GM03348 (cell line): Measurements from ENCODE around the gene MYO18B.

ENCODE experiments used
- DNase-seq: peaks from one replicate; pipeline ENCODE4 v3.0.0; 2012; ENCODE audit warnings: low spot score

Gene MYO18B

DNA sequence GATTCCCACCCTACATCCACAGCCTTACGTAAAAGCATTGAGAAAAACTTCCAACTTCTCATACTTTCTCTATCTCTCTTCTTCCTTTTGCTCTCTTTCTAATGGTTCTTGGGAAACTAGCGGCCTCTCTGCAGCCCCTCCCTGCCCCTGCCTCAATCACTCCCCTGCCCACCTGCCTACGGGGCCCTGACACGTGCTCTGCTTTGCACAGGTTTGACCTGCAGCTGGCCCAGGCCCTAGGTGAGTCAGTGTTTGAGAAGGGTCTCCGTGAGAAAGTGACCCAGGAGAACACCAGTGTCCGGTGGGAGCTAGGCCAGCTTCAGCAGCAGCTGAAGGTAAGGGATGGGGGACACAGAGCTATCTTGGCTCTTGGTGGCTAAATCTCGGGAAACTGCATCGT is 160.4 kb downstream of the MYO18B start:
- no peak for DNase-seq

GRCh38 chr22:25903294-25903693 is 161.3 kb downstream of the MYO18B start:
- no peak for DNase-seq

- DNase-seq: no peak
Observed at GRCh38 chr22:25908212-25908611, 166.2 kb downstream of the MYO18B start.

DNA sequence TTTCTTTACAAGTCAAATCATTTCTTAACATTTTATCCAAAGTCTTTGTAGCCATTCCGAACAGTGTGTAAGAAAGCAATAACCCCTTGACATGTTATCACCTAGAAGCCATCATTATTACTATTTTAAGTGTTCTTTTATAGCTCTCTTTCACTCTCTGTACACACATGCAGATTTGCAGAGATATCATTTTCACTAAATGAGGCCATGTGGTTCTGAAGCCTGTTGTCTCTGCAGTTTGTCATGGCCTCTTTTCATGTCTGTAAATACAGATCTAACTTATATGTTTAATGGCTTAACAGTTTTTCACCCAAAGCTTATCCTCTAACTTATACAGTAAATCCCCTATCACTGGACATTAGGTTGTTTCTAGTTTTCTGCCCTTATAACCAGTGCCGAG is 166.8 kb downstream of the MYO18B start:
- DNase-seq: no peak

DNA sequence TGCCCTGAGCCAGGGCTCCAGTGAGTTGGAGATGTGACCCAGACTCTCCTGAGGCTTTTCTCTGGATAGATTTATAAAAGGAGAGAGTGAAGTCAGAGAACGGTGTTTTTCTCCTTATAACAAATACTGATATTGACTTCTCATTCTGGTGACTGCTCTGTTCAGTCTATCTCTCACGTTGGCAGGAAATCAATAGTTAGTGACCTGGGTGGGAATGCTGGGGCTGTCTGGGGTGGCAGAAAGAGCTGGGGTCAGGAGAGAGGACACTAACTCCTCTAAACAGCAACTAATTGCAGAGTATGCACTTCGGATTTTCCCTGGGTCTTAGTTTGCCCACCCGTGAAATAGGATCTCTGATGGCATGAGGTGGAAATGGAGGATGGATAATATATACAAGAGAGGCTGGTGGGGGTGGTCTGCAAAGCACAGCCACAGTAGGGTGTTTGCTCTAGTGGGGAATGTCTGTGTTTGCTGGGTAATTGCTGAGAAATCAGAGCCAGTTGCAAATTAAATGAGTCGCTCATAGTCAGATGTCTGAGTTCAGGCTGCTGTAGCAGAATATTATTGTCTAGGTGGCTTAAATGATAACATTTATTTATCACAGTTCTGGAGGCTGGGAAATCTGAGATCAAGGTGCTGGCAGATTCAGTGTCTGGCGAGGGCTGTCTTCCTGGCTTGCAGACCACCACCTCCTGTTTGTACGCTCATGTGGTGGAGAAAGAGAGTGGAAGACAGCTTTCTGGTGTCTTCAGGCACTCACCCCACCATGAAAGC is 167.8 kb downstream of the MYO18B start:
- DNase-seq: no peak

DNA sequence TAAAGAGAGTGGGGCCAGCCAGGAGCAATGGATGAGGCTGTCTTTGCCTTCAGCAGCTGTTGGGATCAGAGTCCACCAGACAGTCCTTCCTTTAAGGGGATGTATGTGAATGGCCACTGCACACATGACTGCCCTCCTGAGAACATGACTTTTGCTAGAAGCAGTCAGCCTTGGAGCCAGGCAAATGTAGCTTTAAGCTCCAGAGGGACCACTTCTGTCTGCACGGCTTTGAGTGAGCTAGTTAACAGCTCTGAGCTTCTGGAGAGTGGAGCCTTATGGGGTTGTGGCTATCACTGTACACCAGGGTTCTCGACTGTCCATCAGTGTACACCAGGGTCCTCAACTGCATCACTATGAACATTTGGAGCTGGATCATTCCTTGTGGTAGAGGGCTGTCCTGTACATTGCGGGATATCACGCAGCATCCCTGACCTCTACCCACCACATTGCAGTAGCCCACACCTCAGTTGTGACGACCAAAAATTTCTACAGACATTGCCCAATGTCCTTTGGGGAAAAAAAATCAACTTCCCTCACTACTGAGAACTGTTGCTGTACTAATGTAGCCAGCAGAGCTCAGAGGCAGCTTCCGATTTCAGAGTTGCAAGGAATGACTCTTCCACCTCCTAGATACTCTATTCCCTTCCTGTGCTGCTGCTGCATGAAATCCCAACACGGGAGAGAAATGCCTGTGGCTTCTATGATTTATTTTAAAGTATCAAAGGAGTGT is 169.4 kb downstream of the MYO18B start:
- no peak for DNase-seq

- DNase-seq: no peak
Observed at GRCh38 chr22:25919452-25919851, 177.5 kb downstream of the MYO18B start.

- no peak for DNase-seq
Observed at GRCh38 chr22:25922141-25922540, 180.2 kb downstream of the MYO18B start.

DNA sequence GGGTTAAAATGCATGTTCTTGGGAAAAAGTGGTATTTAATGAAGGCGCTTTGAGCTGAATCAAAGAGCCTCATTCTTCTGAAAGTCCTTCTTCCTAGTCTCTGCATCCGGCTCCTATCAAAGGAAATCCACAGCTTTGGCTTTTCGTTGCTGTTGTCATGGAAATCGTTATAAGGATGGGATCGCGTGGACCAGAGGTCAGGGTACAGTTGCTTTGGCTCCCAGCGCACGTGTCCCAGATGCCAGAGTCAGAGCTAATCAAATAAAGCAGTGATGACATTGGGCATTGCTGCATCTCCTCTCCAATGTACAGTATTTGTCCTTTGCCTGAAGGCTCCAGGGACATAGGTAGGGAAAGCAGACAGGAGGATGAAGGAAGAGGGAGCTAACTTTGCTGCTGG is 181.9 kb downstream of the MYO18B start:
- DNase-seq: no peak

DNA sequence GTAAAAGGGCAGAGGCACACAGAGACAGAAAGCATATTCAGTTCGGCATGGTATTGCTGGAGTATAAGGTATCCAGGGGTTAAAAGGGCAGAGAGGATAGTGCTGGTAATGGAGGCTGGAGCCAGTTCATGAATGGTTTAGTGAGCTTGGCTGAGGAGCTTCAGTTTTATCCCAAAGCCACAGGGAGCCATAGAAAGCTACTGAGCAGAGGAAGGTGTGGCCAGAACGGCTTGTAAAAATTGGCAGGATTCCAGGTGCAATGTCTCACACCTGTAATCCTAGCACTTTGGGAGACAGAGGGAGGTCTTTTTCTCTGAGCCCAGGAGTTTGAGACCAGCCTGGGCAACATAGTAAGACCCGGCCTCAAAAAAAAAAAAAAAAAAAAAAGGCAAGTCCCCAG is 186.1 kb downstream of the MYO18B start:
- DNase-seq: no peak

DNA sequence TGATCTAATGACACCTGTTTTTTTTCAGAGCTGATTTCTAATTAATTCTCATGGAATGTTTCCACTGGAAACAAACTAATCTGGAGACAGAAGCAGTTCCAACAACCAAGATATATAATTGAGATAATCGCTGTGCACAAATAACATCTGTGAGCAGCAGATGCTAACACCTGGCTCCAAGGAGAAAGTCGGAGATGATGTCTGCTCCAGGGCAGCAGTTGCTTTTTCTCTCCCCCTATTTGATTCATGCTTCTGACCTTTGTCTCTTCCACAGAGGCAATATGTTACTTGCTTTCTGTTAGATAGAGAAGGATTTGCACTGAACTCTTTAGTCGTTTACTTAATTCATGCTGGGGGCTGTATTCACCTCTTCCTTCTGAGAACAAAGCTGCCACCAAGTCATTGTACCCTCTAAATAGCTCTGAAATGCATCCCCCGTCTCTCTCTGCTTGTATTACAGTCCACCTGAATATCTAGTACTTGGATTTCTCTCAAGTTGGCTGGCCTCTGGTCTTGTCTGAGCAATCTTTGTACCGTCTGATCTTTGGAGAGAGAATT is 187.4 kb downstream of the MYO18B start:
- DNase-seq: no peak

GRCh38 chr22:25930083-25930482 is 188.1 kb downstream of the MYO18B start:
- no peak for DNase-seq

- no peak for DNase-seq
Observed at GRCh38 chr22:25930788-25931310, 188.9 kb downstream of the MYO18B start.

DNA sequence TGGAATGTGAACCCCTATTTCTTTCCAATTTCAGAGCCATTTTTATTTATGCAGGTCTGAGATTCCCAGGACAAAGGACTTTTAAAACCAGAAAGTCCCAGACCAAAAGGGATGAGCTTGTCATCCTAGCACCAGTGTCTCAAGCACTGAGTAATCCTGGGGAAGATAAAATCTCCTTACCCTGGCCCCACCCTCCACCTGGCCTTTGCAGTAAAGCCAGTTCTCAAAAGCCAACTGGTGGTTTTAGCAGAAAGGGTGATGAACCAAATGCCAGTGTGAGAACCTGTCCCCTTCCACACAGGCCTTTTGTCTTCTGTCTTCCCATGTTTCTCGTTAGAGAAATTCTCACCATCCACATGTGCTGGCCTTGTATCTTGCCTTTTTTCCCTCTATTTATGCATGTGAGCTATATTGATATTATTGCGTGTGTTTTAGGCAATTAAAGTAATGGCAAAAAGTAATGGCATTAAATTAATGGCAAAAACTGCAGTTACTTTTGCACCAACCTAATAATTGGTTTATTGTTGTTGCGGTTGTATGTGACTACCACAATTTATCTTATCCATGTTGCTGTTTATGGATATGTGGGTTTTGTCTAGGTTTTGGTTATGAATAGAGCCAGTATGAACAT is 191.3 kb downstream of the MYO18B start:
- no peak for DNase-seq

GRCh38 chr22:25935266-25936058 is 193.5 kb downstream of the MYO18B start:
- no peak for DNase-seq

DNA sequence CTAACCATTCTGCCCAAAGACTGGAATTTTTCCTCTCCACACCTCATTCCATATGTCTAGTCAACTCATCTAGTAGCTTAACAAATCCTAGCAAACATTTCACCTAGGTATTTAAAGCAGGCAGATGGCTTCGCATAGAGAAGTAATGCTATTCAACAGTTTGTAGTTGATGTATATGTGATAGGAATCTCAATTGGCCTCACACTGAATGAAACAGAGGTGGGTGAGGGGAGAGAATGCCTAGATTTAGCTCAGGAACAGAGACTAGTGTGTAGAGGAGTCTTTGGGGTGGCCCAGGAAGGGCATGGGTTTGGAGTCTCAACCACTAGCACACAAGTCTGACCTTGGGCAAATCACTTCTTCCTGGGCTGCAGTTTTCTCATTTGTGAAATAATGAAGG is 196.2 kb downstream of the MYO18B start:
- no peak for DNase-seq

DNA sequence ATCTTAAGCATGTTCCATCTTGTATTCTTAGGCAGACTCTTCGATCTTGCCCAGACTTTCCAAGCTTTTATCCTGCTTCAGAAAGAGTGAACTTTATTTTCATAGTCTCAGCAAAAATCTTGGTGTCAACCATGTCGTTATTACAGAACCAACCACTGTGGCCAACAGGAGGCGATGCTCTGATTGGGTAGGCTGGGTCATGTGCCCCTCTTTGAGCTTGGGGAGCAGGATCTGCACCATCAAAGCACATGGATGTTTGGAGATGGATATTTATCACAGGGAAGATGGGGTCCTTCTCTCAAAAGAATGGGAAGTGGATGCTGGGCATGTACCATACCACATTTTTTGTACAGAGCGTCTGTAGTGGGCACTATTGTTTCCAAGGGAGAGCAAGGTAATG is 197.4 kb downstream of the MYO18B start:
- DNase-seq: no peak

- no peak for DNase-seq
Observed at GRCh38 chr22:25940479-25940878, 198.5 kb downstream of the MYO18B start.

GRCh38 chr22:25941365-25941960 is 199.5 kb downstream of the MYO18B start:
- DNase-seq: no peak

DNA sequence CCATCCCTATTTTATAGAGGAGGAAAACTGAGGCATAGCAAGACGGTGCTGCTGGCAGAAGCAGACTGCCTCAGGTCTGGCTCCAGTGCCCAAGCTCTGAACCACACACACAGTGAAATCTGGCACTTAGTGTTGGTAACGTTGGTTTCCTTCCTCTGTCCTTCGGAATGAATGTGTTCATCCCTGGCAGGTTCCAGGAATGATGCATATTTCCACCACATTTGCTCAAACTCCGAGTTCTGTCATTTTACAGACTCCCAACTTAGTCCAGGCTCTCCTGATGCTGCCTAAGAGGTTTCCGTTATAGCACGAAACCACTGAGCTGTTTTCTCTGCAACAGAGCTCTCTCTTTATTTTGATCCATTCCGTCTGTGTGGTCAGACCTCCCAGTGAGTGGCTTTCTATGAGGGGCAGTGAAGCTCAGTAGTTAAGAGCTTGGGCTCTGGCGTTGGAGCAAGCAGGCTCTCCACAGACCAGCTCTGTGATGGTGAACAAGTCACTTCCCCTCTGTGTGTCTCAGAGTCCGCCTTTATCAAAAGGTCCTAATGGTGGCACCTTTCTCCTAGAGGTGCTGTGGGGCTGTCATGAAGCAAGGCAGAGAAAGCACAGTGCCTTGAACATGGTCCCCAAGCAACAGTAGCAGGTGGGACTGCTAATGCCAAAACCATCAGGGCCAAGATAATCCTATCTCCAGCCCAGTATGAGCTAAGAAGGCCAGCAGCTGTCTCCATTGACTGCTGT is 200.3 kb downstream of the MYO18B start:
- no peak for DNase-seq
